WTC11 (cell line): Measurements from ENCODE around the gene POLK.

Experiments
- ARID4B ChIP-seq: sonication (generic); formaldehyde crosslinking; IDR thresholded peaks from 2 replicates; pipeline ENCODE4 v1.8.0; 2023; ENCODE audit warnings: missing genetic modification reagents, mild to moderate bottlenecking, borderline replicate concordance
- CDX4 ChIP-seq: fragments of 250-450 bp; sonication (Bioruptor Pico); IDR thresholded peaks from 2 replicates; pipeline ENCODE4 v1.9.0; 2021; ENCODE audit warnings: moderate library complexity, mild to moderate bottlenecking, inconsistent platforms, borderline replicate concordance
- CTCF ChIP-seq: fragments of 200-600 bp; IDR thresholded peaks from 2 replicates; pipeline ENCODE4 v1.8.0; 2022; ENCODE audit warnings: antibody characterized with exemption
- ESRRA ChIP-seq: sonication (generic); formaldehyde crosslinking; IDR thresholded peaks from 2 replicates; pipeline ENCODE4 v1.8.1; 2022; ENCODE audit warnings: mild to moderate bottlenecking, missing genetic modification reagents, borderline replicate concordance
- FOXP4 ChIP-seq: sonication (generic); formaldehyde crosslinking; IDR thresholded peaks from 2 replicates; pipeline ENCODE4 v1.8.0; 2022; ENCODE audit warnings: mild to moderate bottlenecking, missing genetic modification reagents
- GABPB1 ChIP-seq: sonication (generic); formaldehyde crosslinking; IDR thresholded peaks from 2 replicates; pipeline ENCODE4 v1.8.1; 2023; ENCODE audit warnings: mild to moderate bottlenecking, missing genetic modification reagents
- JAZF1 ChIP-seq: fragments of 250-450 bp; sonication (Bioruptor Pico); IDR thresholded peaks from 2 replicates; pipeline ENCODE4 v1.9.0; 2021; ENCODE audit warnings: moderate library complexity, mild to moderate bottlenecking, inconsistent platforms
- JUN ChIP-seq: sonication (generic); formaldehyde crosslinking; IDR thresholded peaks from 2 replicates; pipeline ENCODE4 v1.8.0; 2023; ENCODE audit warnings: mild to moderate bottlenecking, missing genetic modification reagents
- MAX ChIP-seq: sonication (generic); formaldehyde crosslinking; IDR thresholded peaks from 2 replicates; pipeline ENCODE4 v1.8.0; 2022; ENCODE audit warnings: mild to moderate bottlenecking, missing genetic modification reagents
- MYBL2 ChIP-seq: sonication (generic); formaldehyde crosslinking; IDR thresholded peaks from 2 replicates; pipeline ENCODE4 v1.8.1; 2023; ENCODE audit warnings: mild to moderate bottlenecking, moderate library complexity, missing genetic modification reagents
- RELA ChIP-seq: sonication (generic); formaldehyde crosslinking; IDR thresholded peaks from 2 replicates; pipeline ENCODE4 v1.8.1; 2022; ENCODE audit warnings: missing genetic modification reagents, mild to moderate bottlenecking, borderline replicate concordance
- TEAD4 ChIP-seq: sonication (generic); formaldehyde crosslinking; IDR thresholded peaks from 2 replicates; pipeline ENCODE4 v1.8.0; 2022; ENCODE audit warnings: mild to moderate bottlenecking, missing genetic modification reagents
- TP53 ChIP-seq: sonication (generic); formaldehyde crosslinking; IDR thresholded peaks from 2 replicates; pipeline ENCODE4 v1.8.1; 2023; ENCODE audit warnings: mild to moderate bottlenecking, missing genetic modification reagents
- ZNF512 ChIP-seq: sonication (generic); formaldehyde crosslinking; IDR thresholded peaks from 2 replicates; pipeline ENCODE4 v1.8.1; 2022; ENCODE audit warnings: missing genetic modification reagents, borderline replicate concordance

- TF ChIP-seq CTCF (no peak), ARID4B (CRISPR knock-in tag) (no peak), JUN (CRISPR knock-in tag) (no peak), ZNF512 (no peak), MYBL2 (CRISPR knock-in tag) (no peak), FOXP4 (no peak), TEAD4 (CRISPR knock-in tag) (no peak), ESRRA (CRISPR knock-in tag) (no peak), RELA (CRISPR knock-in tag) (no peak), TP53 (CRISPR knock-in tag) (no peak), JAZF1 (CRISPR knock-in tag) (no peak), GABPB1 (CRISPR knock-in tag) (no peak), MAX (no peak), CDX4 (CRISPR knock-in tag) (no peak)
Measured at GRCh38 chr5:75475364-75475763, 36.3 kb upstream of the POLK start.
